Activated CD8-positive, alpha-beta T cell treated with anti-CD3 and anti-CD28 coated beads for 36 hours (primary cell): ENCODE measurements around the gene CLEC4M. TPM values are rescaled to one million over a fixed set of nuclear protein-coding genes. Genes with fewer than 3 reads are reported as not detected.
A peak's percentile ranks its signal among the peaks of the same experiment; 100 is the strongest.
"Not testable (repeated sequence)": the region's sequence is repeated elsewhere in the genome, so short reads cannot be mapped to it uniquely, and the experiment has no call there.

Experiments
- ATAC-seq: fragments of 200-7000 bp; cut with Tn5 transposase; one replicate; pipeline ENCODE4 v1.10.0; 2021; ENCODE audit warnings: mild to moderate bottlenecking, moderate library complexity
- CTCF ChIA-PET: fragments of 350-600 bp; sonication (Branson Sonifier 250); formaldehyde crosslinking; loops from one replicate; lab custom pipeline; 2021; ENCODE audit warnings: antibody characterized with exemption; lab: Charles Lee
- POLR2A ChIA-PET: fragments of 350-600 bp; sonication (Branson Sonifier 250); formaldehyde crosslinking; loops from one replicate; lab custom pipeline; 2021; ENCODE audit warnings: antibody characterized with exemption; lab: Charles Lee
- DNase-seq: peaks from one replicate; pipeline ENCODE4 v3.0.0-alpha.2; 2020
- H3K27ac Mint-ChIP-seq: one replicate; pipeline ENCODE4 v1.8.0; 2021; ENCODE audit warnings: mild to moderate bottlenecking, mixed read lengths
- H3K27me3 Mint-ChIP-seq: one replicate; pipeline ENCODE4 v1.8.0; 2021; ENCODE audit warnings: mixed read lengths
- H3K36me3 Mint-ChIP-seq: one replicate; pipeline ENCODE4 v1.8.0; 2021; ENCODE audit warnings: low read depth, mixed read lengths
- H3K4me1 Mint-ChIP-seq: one replicate; pipeline ENCODE4 v1.8.0; 2021; ENCODE audit warnings: low read depth, mixed read lengths
- H3K4me3 Mint-ChIP-seq: one replicate; pipeline ENCODE4 v1.8.0; 2021; ENCODE audit warnings: mild to moderate bottlenecking, moderate library complexity, mixed read lengths
- H3K9me3 Mint-ChIP-seq: one replicate; pipeline ENCODE4 v1.8.0; 2021; ENCODE audit warnings: mixed read lengths
- intact Hi-C: fragments of 100-400 bp; cut with micrococcal nuclease; formaldehyde crosslinking; loops from one replicate; pipeline ENCODE4 v1.10.0; 2022
- total RNA-seq, 2 experiments: library from RNA; stranded (reverse); gene quantifications; one replicate each; pipeline ENCODE4 v1.2.3, GENCODE V29; 2021
- TF ChIP-seq, protein P1 (sequence below): fragments of 200-600 bp; IDR thresholded peaks from one replicate; pipeline ENCODE4 v1.8.0; 2022; ENCODE audit warnings: antibody characterized with exemption, mild to moderate bottlenecking

CLEC4M gene
- total RNA-seq, 2 experiments from 2014 or later: not detected

DNA sequence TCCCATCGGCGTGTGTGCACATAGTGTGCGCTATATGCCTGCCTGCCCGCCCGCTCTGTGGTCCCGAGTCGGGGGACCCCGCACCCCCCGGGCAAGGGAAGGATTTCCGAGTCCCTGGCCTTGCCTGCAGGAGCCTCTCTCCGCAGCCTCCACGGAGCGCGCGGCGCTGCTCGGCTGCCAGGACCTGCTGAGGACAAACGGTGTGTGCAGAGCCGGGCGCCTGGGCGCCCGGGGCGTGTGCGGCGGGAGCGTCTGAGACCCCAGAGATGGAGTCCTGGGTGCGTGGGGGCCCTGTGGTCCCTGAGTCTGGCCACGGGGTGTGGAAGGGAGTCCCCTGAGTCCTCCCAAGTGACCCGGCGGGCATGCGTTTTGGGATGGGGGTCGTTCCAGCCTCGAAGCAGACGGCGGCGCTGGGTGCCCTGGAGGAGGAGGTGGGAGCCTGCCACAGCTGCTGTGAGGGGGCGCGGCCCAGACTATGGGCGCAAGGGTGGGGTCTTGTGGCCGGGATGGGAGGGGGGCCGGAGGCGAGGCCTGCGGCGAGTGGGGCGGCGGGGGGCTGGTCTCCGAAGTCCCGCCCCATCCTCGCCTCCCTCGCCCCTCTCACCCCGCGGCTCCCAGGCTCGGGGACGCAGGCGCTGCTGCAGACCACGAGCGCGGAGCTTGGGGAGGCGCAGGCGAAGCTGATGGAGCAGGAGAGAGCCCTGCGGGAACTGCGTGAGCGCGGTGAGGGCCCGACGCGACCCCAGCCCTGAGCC lies 25.3 kb downstream of the CLEC4M start:
- ChIA-PET POLR2A (interaction anchor here (0.6 kb wide), 1 partner anchor 69 kb away, joined by 3 read pairs; no protein-coding TSS in a partner anchor), CTCF (interaction anchor here (1.5 to 1.9 kb wide), 2 partner anchors 11 to 108 kb away, joined by 4 to 7 read pairs; partner anchors contain the start of gene TRAPPC5)
- TF ChIP-seq, protein P1, sequence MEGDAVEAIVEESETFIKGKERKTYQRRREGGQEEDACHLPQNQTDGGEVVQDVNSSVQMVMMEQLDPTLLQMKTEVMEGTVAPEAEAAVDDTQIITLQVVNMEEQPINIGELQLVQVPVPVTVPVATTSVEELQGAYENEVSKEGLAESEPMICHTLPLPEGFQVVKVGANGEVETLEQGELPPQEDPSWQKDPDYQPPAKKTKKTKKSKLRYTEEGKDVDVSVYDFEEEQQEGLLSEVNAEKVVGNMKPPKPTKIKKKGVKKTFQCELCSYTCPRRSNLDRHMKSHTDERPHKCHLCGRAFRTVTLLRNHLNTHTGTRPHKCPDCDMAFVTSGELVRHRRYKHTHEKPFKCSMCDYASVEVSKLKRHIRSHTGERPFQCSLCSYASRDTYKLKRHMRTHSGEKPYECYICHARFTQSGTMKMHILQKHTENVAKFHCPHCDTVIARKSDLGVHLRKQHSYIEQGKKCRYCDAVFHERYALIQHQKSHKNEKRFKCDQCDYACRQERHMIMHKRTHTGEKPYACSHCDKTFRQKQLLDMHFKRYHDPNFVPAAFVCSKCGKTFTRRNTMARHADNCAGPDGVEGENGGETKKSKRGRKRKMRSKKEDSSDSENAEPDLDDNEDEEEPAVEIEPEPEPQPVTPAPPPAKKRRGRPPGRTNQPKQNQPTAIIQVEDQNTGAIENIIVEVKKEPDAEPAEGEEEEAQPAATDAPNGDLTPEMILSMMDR: no peak
- H3K27me3 Mint-ChIP-seq: peaks cover 45% of the 10 kb centered on the region
- H3K9me3 Mint-ChIP-seq: peaks cover 6% of the 10 kb centered on the region
- H3K4me3 Mint-ChIP-seq: no peak overlapping the region
- peak; percentile 40 for ATAC-seq
- H3K27ac Mint-ChIP-seq: no peak overlapping the region
- peaks cover 6% of the 10 kb centered on the region for H3K4me1 Mint-ChIP-seq
- intact Hi-C loops: no loop called here
- no peaks in the 10 kb centered on the region for H3K36me3 Mint-ChIP-seq
- DNase-seq: no peak

DNA sequence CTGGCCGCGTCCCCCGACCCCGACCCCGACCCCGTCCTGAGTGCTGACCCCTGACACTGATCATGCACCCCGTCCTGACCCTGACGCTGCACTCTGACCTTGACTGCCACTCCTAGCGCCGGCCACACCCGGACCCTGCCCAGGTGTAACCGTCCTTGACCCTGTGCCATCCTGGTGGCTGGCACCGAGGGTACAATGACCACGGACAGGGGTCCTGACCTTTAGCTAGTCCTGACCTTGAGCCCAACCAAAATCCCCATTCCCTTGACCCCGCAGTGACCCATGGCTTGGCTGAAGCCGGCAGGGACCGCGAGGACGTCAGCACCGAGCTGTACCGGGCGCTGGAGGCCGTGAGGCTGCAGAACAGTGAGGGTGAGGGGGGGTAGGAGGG lies 25.9 kb downstream of the CLEC4M start:
- peaks cover 40% of the 10 kb centered on the region for H3K27me3 Mint-ChIP-seq
- peaks cover 6% of the 10 kb centered on the region for H3K9me3 Mint-ChIP-seq
- ChIA-PET POLR2A (no interaction called here), CTCF (interaction anchor here (1.5 kb wide), 1 partner anchor 11 kb away, joined by 4 read pairs; no protein-coding TSS in a partner anchor)
- peak overlapping the region; percentile 49 for H3K4me3 Mint-ChIP-seq
- no peak for DNase-seq
- intact Hi-C loops: no loop called here
- peaks cover 6% of the 10 kb centered on the region for H3K4me1 Mint-ChIP-seq
- H3K36me3 Mint-ChIP-seq: no peaks in the 10 kb centered on the region
- TF ChIP-seq, protein P1: no peak
- no peak for ATAC-seq
- no peak overlapping the region for H3K27ac Mint-ChIP-seq

DNA sequence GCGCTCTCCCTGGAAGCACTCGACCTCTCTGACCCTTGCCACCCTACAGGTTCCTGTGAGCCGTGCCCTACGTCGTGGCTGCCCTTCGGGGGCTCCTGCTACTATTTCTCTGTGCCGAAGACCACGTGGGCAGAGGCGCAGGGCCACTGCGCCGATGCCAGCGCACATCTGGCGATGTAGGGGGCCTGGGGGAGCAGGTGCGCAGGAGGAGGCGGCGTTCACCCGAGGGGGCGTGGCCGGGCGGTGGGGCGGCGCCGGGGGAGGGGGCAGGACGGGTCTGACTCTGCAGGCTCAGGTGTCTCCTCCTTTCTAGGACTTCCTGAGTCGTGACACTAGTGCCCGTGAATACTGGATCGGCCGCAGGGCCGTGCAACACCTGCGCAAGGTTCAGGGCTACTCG lies 26.4 kb downstream of the CLEC4M start:
- TF ChIP-seq, protein P1: no peak
- H3K4me1 Mint-ChIP-seq: peaks cover 6% of the 10 kb centered on the region
- peak overlapping the region; percentile 49 for H3K4me3 Mint-ChIP-seq
- ATAC-seq (peak; percentile 70), DNase-seq (peak; percentile 35)
- H3K9me3 Mint-ChIP-seq: peaks cover 6% of the 10 kb centered on the region
- ChIA-PET CTCF (interaction anchor here (1.5 kb wide), 1 partner anchor 10 kb away, joined by 4 read pairs; no protein-coding TSS in a partner anchor), POLR2A (no interaction called here)
- H3K27ac Mint-ChIP-seq: no peak overlapping the region
- H3K36me3 Mint-ChIP-seq: no peaks in the 10 kb centered on the region
- intact Hi-C loops: no loop called here
- H3K27me3 Mint-ChIP-seq: peaks cover 37% of the 10 kb centered on the region

DNA sequence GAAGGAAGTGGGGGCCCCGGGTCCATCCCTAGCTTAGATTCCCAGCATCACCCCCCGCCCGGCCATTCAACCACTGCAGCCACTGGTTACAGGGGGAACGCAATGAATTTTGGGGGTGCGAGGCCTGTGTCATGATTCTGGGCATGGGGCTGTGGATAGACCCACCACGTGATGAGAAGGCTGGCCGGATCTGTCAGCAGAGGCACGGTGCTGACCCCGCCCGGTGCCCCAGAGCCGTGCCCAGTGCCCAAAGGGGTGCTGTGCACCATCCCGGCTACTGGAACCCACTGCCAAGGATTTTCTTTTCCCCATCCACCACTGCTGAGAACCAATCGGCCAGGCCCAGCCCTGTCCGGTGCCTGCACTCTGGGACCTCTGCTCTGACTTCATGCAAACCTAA lies 27.4 kb downstream of the CLEC4M start:
- TF ChIP-seq, protein P1: no peak
- Mint-ChIP-seq H3K27me3 (peaks cover 33% of the 10 kb centered on the region), H3K4me1 (peaks cover 6% of the 10 kb centered on the region), H3K4me3 (no peak overlapping the region), H3K36me3 (no peaks in the 10 kb centered on the region), H3K27ac (no peak overlapping the region), H3K9me3 (no peaks in the 10 kb centered on the region)
- intact Hi-C loops: loop anchor here (10.0 kb wide), 1 partner anchor 46 kb away; the partner anchor contains the start of gene CD209
- DNase-seq: no peak
- CTCF ChIA-PET: interaction anchor here (4.4 kb wide), 1 partner anchor 109 kb away, joined by 14 read pairs; the partner anchor contains the start of gene TRAPPC5
- ATAC-seq: no peak
- POLR2A ChIA-PET: interaction anchor here (0.6 to 1.2 kb wide), 3 partner anchors 11 to 245 kb away, joined by 3 to 4 read pairs (median 3); no protein-coding TSS in a partner anchor

DNA sequence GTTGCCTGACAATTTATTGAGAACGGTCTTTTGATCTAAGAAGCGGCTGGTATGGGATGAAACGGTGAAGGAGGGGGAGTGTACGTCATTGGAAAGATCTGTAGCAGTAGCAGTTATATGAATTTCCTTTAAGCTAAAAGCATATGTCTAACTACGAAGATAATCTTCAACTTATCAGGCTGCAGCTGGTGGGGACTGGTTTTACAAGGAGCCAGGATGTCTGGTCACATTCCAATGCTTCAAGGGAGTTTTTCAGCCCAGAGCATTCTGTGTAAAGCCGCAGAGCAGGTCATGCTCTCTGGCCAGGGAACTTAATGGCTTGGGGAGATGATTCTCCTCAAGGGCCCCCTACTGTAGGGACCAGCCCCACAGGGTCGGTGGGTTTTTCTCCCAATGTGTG lies 29.2 kb downstream of the CLEC4M start:
- peaks cover 6% of the 10 kb centered on the region for H3K4me1 Mint-ChIP-seq
- H3K4me3 Mint-ChIP-seq: no peak overlapping the region
- peaks cover 27% of the 10 kb centered on the region for H3K27me3 Mint-ChIP-seq
- TF ChIP-seq, protein P1: no peak
- no peak for ATAC-seq
- CTCF ChIA-PET: interaction anchor here (1.4 to 4.4 kb wide), 3 partner anchors 8 to 111 kb away, joined by 4 to 14 read pairs (median 10); partner anchors contain the start of gene TRAPPC5
- no peaks in the 10 kb centered on the region for H3K9me3 Mint-ChIP-seq
- intact Hi-C loops: loop anchor here (10.0 kb wide), 1 partner anchor 47 kb away; the partner anchor contains the start of gene CD209
- no peak overlapping the region for H3K27ac Mint-ChIP-seq
- no peak for DNase-seq
- POLR2A ChIA-PET: no interaction called here
- H3K36me3 Mint-ChIP-seq: no peaks in the 10 kb centered on the region

DNA sequence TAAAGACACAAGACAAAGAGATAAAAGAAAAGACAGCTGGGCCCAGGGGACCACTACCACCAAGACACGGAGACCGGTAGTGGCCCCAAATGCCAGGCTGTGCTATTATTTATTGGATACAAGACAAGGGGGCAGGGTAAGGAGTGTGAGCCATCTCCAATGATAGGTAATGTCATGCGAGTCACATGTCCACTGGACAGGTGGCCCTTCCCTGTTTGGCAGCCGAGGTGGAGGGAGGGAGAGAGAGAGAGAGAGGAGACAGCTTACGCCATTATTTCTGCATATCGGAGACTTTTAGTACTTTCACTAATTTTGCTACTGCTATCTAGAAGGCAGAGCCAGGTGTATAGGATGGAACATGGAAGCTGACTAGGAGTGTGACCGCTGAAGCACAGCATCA lies 29.7 kb downstream of the CLEC4M start:
- intact Hi-C loops: loop anchor here (10.0 kb wide), 1 partner anchor 48 kb away; the partner anchor contains the start of gene CD209
- H3K4me1 Mint-ChIP-seq, DNase-seq, ATAC-seq, POLR2A ChIA-PET, H3K4me3 Mint-ChIP-seq, H3K9me3 Mint-ChIP-seq, H3K36me3 Mint-ChIP-seq, H3K27ac Mint-ChIP-seq: not testable (repeated sequence)
- H3K27me3 Mint-ChIP-seq: peaks cover 26% of the 10 kb centered on the region
- CTCF ChIA-PET: interaction anchor here (1.7 to 4.4 kb wide), 2 partner anchors 7 to 112 kb away, joined by 10 to 14 read pairs; partner anchors contain the start of gene TRAPPC5
